ENCODE data around the gene NINJ1.

Gene NINJ1

DNA sequence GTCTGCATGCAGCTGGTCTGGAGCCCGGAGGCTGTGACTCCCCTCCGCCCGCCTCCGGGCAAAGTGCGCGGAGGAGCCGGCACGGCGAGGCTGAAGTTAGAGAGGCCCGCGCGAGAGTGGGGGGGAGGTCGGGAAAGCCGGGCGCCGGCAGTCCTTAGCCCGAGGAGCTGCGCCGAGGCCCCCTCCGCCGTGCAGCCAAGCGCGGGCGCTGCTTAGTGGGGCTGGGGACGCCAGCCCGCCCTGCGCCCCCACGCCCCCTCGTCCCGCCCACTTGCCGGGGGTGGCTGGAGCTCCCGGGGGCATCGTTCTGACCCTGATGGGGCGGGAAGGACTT lies 403 bp downstream of the NINJ1 start:
- peaks cover 4% of the 10 kb centered on the region for H3K27me3 ChIP-seq (ENCODE audit: insufficient read depth, low read length)
- peak overlapping the region; percentile 79 for H3K4me3 ChIP-seq (ENCODE audit: low read length)

DNA sequence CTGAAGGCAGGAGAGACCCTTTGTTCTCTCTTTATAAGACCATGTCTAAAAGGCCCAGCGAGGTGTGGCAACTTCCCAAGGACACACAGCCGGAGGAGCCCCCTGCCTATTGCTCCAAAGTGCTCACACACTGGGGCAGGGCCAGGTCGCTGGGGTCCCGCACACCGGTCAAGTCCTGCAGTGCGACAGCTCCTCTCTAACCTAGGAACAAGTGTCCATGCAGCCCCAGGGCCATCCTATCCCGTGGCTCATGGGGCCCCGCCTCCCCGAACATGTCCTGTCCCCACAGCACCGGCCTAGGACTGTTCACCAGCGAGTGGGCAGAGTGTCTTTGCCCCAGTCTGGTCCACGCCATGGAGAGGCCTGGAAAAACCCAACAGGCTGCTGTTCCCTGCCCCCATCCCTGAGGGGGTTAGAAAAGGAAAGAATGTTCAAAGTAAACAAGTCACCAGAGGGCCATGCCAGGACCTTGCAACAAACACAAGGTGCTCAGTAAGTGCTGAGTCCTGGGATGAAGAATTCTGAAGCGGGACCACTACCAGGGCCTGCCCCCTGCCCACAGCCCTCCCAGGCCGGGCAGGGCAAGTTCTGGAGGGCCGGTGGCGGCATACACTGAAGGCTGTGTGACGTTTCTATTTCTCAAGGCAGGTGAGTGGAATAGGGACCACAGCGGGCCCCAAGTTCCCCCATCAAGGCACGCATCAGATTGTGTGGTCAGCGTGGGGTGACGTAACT lies 938 bp downstream of the NINJ1 start:
- Histone ChIP-seq H2AFZ (ENCODE audit: low read depth, low read length) (peak overlapping the region; percentile 96), H3K36me3 (ENCODE audit: insufficient read depth, low read length) (no peaks in the 10 kb centered on the region), H3K4me1 (ENCODE audit: insufficient read depth, low read length) (peaks cover 16% of the 10 kb centered on the region), H3K9me3 (ENCODE audit: low read length) (no peaks in the 10 kb centered on the region), H3K4me3 (ENCODE audit: low read length) (peak overlapping the region; percentile 79), H3K27me3 (ENCODE audit: insufficient read depth, low read length) (peaks cover 4% of the 10 kb centered on the region)

More for the DNA sequence above, 403 bp downstream of the NINJ1 start:
- H3K9me3 ChIP-seq (ENCODE audit: low read length) = peaks cover 2% of the 10 kb centered on the region
- H2AFZ ChIP-seq (ENCODE audit: low read depth, low read length) = peak overlapping the region; percentile 96
- no peaks in the 10 kb centered on the region for H3K36me3 ChIP-seq (ENCODE audit: insufficient read depth, low read length)
- peaks cover 16% of the 10 kb centered on the region for H3K4me1 ChIP-seq (ENCODE audit: insufficient read depth, low read length)

DNA sequence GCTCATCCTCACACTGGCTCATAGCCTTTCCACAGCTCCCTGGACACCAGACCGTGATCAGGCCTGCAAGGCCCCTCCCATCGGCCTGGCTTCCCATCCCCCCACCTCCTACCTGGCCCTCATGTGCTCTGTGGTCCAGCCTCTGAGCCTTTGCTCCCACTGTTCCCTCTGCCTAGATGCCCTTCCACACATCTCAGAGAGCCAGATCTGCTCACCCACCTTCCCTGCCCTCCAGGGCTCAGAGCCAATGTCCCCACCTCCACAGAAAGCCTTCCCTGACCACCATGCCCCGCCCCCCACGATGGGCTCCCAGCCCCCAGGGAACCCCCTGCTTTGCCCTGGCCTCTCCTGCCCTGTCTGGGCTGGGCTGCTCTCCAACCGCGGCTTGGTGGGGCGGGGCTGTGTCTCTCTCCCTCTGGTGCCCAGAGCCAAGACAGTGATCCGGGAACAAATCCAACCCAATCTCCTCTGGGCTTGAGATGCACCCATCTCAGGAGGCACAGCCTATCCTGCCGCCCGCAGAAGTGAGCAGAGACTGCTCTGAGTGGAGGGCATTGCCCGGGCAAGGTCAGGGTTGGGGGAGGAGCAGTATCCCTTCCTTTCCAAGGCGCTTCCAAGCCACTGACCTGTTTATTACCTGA lies 1.6 kb downstream of the NINJ1 start:
- H3K4me1 ChIP-seq (ENCODE audit: insufficient read depth, low read length) = peaks cover 16% of the 10 kb centered on the region
- H3K36me3 ChIP-seq (ENCODE audit: insufficient read depth, low read length) = no peaks in the 10 kb centered on the region
- H2AFZ ChIP-seq (ENCODE audit: low read depth, low read length) = no peak overlapping the region
- no peaks in the 10 kb centered on the region for H3K9me3 ChIP-seq (ENCODE audit: low read length)
- peak overlapping the region; percentile 79 for H3K4me3 ChIP-seq (ENCODE audit: low read length)
- peaks cover under 1% of the 10 kb centered on the region for H3K27me3 ChIP-seq (ENCODE audit: insufficient read depth, low read length)

DNA sequence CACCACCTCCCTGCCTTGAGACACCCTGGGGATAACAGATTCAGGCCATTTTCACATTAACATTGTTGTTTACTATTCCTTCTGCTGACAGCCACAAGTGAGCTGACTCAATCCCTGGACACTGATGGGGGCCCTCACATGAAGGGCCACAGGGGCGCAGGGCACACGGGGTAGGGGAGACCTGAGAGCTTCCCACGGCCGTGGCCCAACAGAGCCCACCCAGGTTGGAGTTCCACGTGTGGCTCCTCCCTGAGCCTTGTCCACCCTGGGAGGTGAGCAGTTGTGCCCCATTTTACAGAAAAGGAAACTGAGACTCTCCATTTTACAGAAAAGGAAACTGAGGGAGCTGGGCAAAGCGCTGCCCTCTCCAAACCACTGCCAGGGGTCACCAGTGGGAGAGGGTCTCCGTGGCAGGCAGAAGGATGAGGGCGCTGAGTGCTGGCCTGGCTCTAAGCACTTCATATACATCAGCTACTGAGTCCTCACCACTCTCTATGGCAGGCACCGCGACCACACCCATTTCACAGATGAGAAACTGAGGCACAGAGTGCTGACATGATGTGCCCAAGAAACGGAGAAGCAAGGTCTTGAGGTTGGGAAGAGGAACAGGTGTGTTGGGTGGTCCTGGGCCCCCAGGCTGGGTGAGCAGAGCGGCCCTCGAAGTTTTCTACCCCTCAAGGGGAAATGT lies 2.3 kb downstream of the NINJ1 start:
- no peak overlapping the region for H2AFZ ChIP-seq (ENCODE audit: low read depth, low read length)
- no peaks in the 10 kb centered on the region for H3K36me3 ChIP-seq (ENCODE audit: insufficient read depth, low read length)
- H3K4me1 ChIP-seq (ENCODE audit: insufficient read depth, low read length) = peaks cover 21% of the 10 kb centered on the region
- H3K9me3 ChIP-seq (ENCODE audit: low read length) = no peaks in the 10 kb centered on the region
- no peaks in the 10 kb centered on the region for H3K27me3 ChIP-seq (ENCODE audit: insufficient read depth, low read length)
- H3K4me3 ChIP-seq (ENCODE audit: low read length) = no peak overlapping the region

- Histone ChIP-seq H3K4me1 (ENCODE audit: insufficient read depth, low read length) (peaks cover 25% of the 10 kb centered on the region), H3K9me3 (ENCODE audit: low read length) (no peaks in the 10 kb centered on the region), H3K4me3 (ENCODE audit: low read length) (no peak overlapping the region), H3K36me3 (ENCODE audit: insufficient read depth, low read length) (no peaks in the 10 kb centered on the region), H3K27me3 (ENCODE audit: insufficient read depth, low read length) (no peaks in the 10 kb centered on the region), H2AFZ (ENCODE audit: low read depth, low read length) (no peak overlapping the region)
Measured at GRCh38 chr9:93130861-93131481, 3.1 kb downstream of the NINJ1 start.

- peaks cover 25% of the 10 kb centered on the region for H3K4me1 ChIP-seq (ENCODE audit: insufficient read depth, low read length)
- no peaks in the 10 kb centered on the region for H3K27me3 ChIP-seq (ENCODE audit: insufficient read depth, low read length)
- no peak overlapping the region for H2AFZ ChIP-seq (ENCODE audit: low read depth, low read length)
- no peak overlapping the region for H3K4me3 ChIP-seq (ENCODE audit: low read length)
- no peaks in the 10 kb centered on the region for H3K36me3 ChIP-seq (ENCODE audit: insufficient read depth, low read length)
- no peaks in the 10 kb centered on the region for H3K9me3 ChIP-seq (ENCODE audit: low read length)
Measured at GRCh38 chr9:93129691-93130500, 4.2 kb downstream of the NINJ1 start.

- no peak overlapping the region for H2AFZ ChIP-seq (ENCODE audit: low read depth, low read length)
- H3K36me3 ChIP-seq (ENCODE audit: insufficient read depth, low read length) = no peaks in the 10 kb centered on the region
- no peaks in the 10 kb centered on the region for H3K27me3 ChIP-seq (ENCODE audit: insufficient read depth, low read length)
- no peaks in the 10 kb centered on the region for H3K9me3 ChIP-seq (ENCODE audit: low read length)
- no peak overlapping the region for H3K4me3 ChIP-seq (ENCODE audit: low read length)
- peaks cover 21% of the 10 kb centered on the region for H3K4me1 ChIP-seq (ENCODE audit: insufficient read depth, low read length)
Measured at GRCh38 chr9:93129286-93129685, 4.8 kb downstream of the NINJ1 start.

DNA sequence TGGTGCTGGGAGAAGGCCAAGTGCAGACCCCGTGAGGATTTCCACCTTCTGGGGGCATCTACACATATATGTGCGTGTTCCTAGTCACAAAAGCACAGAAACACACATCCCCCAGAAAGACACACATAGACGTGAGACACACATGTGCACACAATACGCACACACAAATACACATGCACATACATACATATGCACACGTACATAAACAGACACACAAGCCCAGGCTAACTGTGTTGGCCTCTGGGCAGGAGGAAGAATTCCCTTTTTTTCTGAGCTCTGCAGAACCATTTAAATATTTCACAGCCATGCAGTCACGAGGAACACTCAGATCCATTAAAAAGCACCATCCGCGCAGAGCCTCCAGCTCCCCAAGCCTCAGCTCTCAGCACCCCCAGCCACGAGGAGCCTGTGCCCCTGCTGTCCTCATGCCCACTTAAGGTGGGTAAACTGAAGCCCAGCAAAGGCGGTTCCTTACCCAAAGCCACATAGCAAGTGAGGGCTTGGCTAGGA lies 5.3 kb downstream of the NINJ1 start:
- no peak overlapping the region for H3K4me3 ChIP-seq (ENCODE audit: low read length)
- H2AFZ ChIP-seq (ENCODE audit: low read depth, low read length) = no peak overlapping the region
- peaks cover 21% of the 10 kb centered on the region for H3K4me1 ChIP-seq (ENCODE audit: insufficient read depth, low read length)

DNA sequence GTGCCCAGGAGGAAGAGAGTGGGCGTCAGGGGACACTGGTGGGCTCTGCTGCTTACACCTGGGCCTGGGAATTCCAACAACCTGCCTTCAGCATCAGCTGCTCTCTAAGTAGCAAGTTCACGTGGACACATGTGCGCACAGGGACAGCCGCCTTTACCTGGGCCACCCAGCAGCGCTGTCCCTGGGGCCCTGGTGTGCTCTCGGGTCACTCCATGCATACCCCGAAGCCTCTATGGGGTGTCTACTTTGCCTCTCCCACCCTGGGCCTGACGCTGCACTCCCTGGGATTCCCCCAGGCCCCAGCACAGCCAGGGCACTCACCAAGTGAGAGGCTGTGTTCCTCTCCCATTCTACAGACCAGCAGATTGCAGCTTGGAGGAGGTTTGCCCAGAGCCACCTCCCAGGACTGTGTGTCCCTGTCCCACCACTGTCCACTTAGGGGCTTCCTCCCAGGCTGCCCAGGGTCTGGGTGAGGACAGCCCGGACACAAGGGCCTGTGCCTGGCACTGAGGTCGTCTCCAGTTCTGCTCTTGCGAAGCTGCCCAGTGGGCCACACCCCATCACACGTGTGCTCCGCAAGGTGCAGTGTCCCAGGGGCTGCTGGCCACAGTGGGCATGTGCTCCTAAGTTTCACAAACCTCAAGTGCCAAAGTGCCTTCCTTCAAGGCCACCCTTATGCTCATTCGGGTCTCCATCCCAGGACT lies 5.9 kb downstream of the NINJ1 start:
- no peaks in the 10 kb centered on the region for H3K36me3 ChIP-seq (ENCODE audit: insufficient read depth, low read length)
- H2AFZ ChIP-seq (ENCODE audit: low read depth, low read length) = no peak overlapping the region
- H3K4me3 ChIP-seq (ENCODE audit: low read length) = no peak overlapping the region
- H3K9me3 ChIP-seq (ENCODE audit: low read length) = no peaks in the 10 kb centered on the region
- H3K4me1 ChIP-seq (ENCODE audit: insufficient read depth, low read length) = peaks cover 17% of the 10 kb centered on the region
- no peaks in the 10 kb centered on the region for H3K27me3 ChIP-seq (ENCODE audit: insufficient read depth, low read length)

More for the DNA sequence above, 5.3 kb downstream of the NINJ1 start:
- no peaks in the 10 kb centered on the region for H3K9me3 ChIP-seq (ENCODE audit: low read length)
- no peaks in the 10 kb centered on the region for H3K27me3 ChIP-seq (ENCODE audit: insufficient read depth, low read length)
- no peaks in the 10 kb centered on the region for H3K36me3 ChIP-seq (ENCODE audit: insufficient read depth, low read length)

- Histone ChIP-seq H3K4me3 (ENCODE audit: low read length) (no peak overlapping the region), H2AFZ (ENCODE audit: low read depth, low read length) (no peak overlapping the region), H3K27me3 (ENCODE audit: insufficient read depth, low read length) (no peaks in the 10 kb centered on the region), H3K36me3 (ENCODE audit: insufficient read depth, low read length) (no peaks in the 10 kb centered on the region), H3K4me1 (ENCODE audit: insufficient read depth, low read length) (peaks cover 10% of the 10 kb centered on the region), H3K9me3 (ENCODE audit: low read length) (no peaks in the 10 kb centered on the region)
Measured at GRCh38 chr9:93127395-93127911, 6.6 kb downstream of the NINJ1 start.

GRCh38 chr9:93126825-93127368 lies 7.2 kb downstream of the NINJ1 start:
- no peak overlapping the region for H3K4me3 ChIP-seq (ENCODE audit: low read length)
- H3K4me1 ChIP-seq (ENCODE audit: insufficient read depth, low read length) = peaks cover 9% of the 10 kb centered on the region
- no peak overlapping the region for H2AFZ ChIP-seq (ENCODE audit: low read depth, low read length)
- no peaks in the 10 kb centered on the region for H3K36me3 ChIP-seq (ENCODE audit: insufficient read depth, low read length)
- H3K9me3 ChIP-seq (ENCODE audit: low read length) = no peaks in the 10 kb centered on the region
- no peaks in the 10 kb centered on the region for H3K27me3 ChIP-seq (ENCODE audit: insufficient read depth, low read length)

All from neuron (in vitro differentiated cells).